ENCODE results near the gene AIG1.

DNA sequence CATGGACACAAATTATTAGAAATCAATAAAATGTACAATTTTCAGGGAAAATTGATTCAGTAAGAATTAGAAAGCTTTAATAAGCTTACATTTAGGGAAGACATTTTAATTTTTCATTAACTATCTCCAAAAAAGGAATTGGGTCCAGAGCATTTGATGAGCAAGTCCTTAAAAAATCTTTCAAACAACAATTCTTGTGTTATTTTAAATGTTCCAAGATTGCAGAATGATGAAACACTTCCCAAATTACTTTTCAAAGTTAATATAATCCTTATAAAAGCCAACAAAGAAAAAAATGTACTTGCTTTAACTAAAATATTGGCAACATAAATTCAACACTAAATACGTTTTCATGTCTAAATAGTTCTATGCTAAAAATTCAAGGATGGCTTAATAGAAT lies 287.8 kb downstream of the AIG1 start:
- TF ChIP-seq EZH2phosphoT487 (IDR thresholded peaks at IDR 0.05; ENCODE audit: insufficient read depth, low read depth) (no peak), EZH2 (IDR thresholded peaks at IDR 0.05; ENCODE audit: insufficient read depth, poor library complexity, severe bottlenecking) (no peak)

All from GM23248 (cell line).